Nasal cavity respiratory epithelium epithelial cell of viscerocranial mucosa (primary cell): ENCODE results near the gene ESYT2. TPM values are rescaled to one million over a fixed set of nuclear protein-coding genes. Genes with fewer than 3 reads are reported as not detected.

Experiments used
- total RNA-seq: library from RNA; depleted of rRNA; stranded (reverse); fragments of >200 nt; gene quantifications from 2 replicates; pipeline ENCODE4 v1.2.3, GENCODE V29; 2014

Gene ESYT2, protein sequence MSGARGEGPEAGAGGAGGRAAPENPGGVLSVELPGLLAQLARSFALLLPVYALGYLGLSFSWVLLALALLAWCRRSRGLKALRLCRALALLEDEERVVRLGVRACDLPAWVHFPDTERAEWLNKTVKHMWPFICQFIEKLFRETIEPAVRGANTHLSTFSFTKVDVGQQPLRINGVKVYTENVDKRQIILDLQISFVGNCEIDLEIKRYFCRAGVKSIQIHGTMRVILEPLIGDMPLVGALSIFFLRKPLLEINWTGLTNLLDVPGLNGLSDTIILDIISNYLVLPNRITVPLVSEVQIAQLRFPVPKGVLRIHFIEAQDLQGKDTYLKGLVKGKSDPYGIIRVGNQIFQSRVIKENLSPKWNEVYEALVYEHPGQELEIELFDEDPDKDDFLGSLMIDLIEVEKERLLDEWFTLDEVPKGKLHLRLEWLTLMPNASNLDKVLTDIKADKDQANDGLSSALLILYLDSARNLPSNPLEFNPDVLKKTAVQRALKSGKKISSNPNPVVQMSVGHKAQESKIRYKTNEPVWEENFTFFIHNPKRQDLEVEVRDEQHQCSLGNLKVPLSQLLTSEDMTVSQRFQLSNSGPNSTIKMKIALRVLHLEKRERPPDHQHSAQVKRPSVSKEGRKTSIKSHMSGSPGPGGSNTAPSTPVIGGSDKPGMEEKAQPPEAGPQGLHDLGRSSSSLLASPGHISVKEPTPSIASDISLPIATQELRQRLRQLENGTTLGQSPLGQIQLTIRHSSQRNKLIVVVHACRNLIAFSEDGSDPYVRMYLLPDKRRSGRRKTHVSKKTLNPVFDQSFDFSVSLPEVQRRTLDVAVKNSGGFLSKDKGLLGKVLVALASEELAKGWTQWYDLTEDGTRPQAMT
- 84.8 and 117 TPM in 2 replicates for total RNA-seq

DNA sequence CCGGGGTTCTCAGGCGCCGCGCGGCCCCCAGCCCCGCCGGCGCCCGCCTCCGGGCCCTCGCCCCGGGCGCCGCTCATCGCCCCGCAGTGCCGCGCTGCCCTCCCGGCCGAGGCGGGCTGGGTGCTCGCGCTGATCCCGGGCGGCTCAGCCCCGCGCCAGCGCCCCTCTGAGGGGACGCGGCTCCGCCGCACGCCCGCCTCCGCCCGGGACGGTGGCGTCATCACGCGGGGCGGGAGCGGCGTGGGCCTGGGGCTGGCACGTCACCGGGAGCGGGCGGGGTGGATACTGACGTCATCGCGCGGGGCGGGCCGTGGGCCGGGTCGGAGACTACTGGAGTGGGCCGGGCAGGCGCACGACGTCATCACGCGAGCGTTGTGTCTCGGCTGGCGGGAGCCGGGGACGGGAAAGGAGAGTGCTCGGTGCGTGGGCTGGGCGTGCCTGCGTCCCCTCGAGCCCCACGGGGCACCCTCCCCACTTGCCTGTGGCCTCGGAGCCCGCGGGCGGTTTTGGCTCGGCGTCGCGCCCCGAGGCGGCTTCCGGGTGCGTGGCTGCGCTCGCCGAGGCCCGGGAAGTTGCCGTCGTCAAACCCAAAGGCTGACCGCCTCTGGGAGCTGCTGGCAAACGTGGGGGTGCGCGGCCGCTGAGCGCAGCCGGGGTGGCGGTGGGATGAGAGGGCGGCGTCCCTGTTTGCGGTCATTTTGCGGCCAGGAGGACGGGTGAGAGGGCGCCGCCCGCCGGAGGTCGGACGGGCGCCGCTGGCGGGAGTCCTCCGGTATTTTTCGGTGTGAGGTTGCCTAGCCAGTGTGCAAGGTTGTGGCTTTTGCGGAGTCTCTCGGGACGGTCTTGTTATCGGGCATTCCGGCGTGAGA is at the start of gene ESYT2:
Gene ESYT2, minus strand, starts transcription at position 168 of the 869 bp plus-strand sequence. Its CDS starts 91 bp downstream, at position 77.

DNA sequence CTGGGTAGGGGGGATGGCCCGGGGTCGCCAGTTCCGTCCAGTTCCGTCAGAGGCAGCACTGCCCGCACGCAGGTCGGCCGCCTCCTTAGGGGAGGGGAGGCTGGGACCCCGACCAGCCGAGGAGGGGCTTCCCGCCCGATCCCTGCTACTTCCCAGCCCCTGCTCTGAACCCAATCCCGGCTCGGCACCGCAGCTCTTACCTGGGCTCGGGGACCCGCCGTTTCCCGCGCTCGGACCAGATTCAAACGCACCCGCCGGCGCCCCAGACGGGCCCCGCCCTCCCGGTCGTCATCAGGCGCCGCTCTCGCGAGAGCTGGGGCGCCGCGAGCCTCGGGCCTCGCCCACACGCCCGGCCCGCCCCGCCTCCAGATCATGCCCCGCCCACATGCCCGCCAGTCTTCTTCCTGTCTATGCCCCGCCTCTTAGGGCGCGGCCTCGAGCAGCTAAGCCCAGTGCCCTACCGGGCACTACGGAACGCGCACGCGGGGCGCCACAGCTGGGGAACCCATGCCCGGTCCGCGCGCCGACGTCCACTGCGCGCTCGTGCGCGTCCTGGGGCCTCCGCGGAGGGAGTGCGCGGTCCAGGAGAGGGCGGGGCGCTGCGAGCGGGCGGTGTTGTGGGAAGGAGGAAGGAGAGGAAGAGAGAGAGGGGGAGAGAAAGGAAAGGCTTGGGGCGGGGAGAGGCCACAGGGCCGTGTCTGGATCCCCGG is 124.6 kb downstream of the ESYT2 start, which contains the start of gene NCAPG2:
Gene NCAPG2, minus strand, starts transcription at position 281 of the 710 bp plus-strand sequence. CDS start 2,905 bp downstream, outside the sequence.

Other genes with a start within 250 kb of the ESYT2 start
- gene PTPRN2, start 241.7 kb downstream of the ESYT2 start, total RNA-seq = under 0.01 and 2.5 TPM in 2 replicates
- gene NCAPG2, start 124.7 kb downstream of the ESYT2 start, total RNA-seq = 3.1 and 3.8 TPM in 2 replicates
- 3.4 and 11.6 TPM in 2 replicates for gene DYNC2I1, start 27.0 kb upstream of the ESYT2 start, total RNA-seq